ENCODE results near the gene NOTCH1.

DNA sequence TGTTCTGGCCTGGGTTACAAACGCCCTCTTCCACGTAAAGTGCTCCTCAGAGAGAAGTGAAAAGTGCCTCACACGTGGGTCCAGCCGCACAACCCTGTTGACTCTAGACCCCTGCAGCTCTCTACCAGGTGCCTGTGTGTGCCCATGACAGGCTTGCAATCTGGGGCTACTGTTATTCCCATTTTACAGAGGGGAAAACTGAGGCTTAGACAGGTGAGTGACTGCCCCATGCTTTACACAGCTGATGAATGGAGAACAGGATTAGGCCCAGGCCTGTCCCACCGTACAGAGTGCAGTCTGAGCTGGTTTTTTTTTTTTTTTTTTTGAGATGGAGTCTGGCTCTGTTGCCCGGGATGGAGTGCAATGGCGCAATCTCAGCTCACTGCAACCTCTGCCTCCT is 100.0 kb downstream of the NOTCH1 start:
- TF ChIP-seq CTCF (IDR thresholded peaks at IDR 0.05) (no peak), EP300 (IDR thresholded peaks at IDR 0.05) (no peak)
